GM18951 (cell line): Measurements from ENCODE around the gene RBMY1D.
"Not testable (repeated sequence)": the region's sequence is repeated elsewhere in the genome, so short reads cannot be mapped to it uniquely, and the experiment has no call there.

ENCODE experiments used
- POLR2A ChIP-seq: IDR thresholded peaks from 4 replicates; pipeline ENCODE4 v1.6.1; 2011; ENCODE audit warnings: mild to moderate bottlenecking; ENCODE audit not compliant: insufficient read length, insufficient read depth; ENCODE audit errors: extremely low read depth
- in situ Hi-C: fragments of 300-500 bp; cut with MboI; formaldehyde crosslinking; loops from one replicate; pipeline ENCODE4 v1.12.0; 2022; ENCODE audit warnings: low sequenced_read_pairs, mixed read lengths, inconsistent platforms; ENCODE audit not compliant: unreplicated experiment

RBMY1D gene

DNA sequence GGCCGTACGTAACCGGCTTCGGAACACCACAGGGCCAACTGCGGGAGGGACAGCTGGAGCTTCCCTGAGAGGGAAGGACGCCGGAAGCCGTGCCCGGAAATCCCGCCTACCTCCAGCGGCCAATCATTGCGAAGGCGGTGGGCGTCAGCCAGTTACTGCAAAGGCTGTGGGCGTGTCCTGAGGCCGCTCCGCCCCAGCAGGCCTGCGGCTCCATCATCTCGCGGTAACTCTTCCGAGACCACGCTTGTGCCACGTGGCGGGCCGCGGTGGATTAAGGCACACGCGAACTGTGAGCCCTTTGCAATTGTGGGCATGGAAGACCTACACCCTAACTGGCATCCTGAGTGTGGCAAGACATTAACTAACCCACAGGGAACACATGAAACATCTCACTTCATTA, at the start of gene RBMY1D:
Gene RBMY1D, minus strand, starts transcription at position 101 of the 400 bp plus-strand sequence. CDS start 2,013 bp downstream, outside the sequence.
- in situ Hi-C loops, result not testable (repeated sequence)

DNA sequence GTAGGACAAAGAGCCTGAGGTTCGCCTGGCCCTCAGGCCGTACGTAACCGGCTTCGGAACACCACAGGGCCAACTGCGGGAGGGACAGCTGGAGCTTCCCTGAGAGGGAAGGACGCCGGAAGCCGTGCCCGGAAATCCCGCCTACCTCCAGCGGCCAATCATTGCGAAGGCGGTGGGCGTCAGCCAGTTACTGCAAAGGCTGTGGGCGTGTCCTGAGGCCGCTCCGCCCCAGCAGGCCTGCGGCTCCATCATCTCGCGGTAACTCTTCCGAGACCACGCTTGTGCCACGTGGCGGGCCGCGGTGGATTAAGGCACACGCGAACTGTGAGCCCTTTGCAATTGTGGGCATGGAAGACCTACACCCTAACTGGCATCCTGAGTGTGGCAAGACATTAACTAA, 23.6 kb upstream of the RBMY1D start, which contains the start of gene RBMY1E:
Gene RBMY1E, minus strand, starts transcription at position 101 of the 400 bp plus-strand sequence. CDS start 1,978 bp downstream, outside the sequence.
- in situ Hi-C loops, result not testable (repeated sequence)

GRCh38 chrY:21869407-21870076, 24.8 kb downstream of the RBMY1D start:
- in situ Hi-C loops, result not testable (repeated sequence)

GRCh38 chrY:21845481-21845880, 48.8 kb downstream of the RBMY1D start:
- no peak for TF ChIP-seq POLR2A
- in situ Hi-C loops, result no loop called here

GRCh38 chrY:21842090-21842489, 52.2 kb downstream of the RBMY1D start:
- TF ChIP-seq POLR2A, result no peak
- in situ Hi-C loops, result no loop called here

DNA sequence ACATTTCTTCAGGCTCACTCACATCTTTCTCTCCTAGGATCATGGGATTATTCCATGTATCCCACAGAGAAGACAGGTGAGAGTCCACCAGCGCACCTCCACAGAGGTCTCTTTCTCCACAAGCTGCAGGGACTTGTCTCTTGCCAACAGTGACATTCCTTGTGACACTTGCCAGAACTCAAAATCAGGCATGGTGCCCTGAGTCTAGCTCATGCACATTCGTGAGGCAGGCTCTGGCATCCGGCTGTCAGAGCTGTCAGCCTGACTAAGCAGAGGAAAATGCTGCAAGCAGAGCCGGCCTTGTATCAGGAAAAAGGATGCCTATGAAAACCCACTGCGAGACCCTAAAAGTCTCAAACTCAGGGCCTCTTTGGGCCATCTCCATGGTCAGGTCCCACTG, 54.8 kb downstream of the RBMY1D start:
- in situ Hi-C loops, result no loop called here
- no peak for TF ChIP-seq POLR2A

DNA sequence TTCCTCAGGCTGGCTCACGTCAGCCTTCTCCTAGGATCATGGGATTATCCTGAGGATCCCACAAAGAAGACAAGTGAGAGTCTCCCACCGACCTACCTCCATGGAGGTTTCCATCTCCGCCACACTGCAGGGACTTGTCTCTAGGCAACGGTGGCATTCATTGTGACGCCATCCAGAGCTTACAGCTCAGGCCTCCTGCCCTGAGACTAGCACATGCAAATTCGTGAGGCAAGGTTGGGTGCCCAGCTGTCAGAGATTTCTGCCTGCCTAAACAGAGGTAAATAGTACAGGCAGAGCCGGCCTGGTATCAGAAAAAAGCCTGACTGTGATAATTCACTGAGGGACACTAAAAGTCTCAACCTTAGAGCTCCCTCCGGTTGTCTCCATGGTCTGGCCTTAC, 58.0 kb downstream of the RBMY1D start:
- TF ChIP-seq POLR2A, result no peak
- in situ Hi-C loops, result no loop called here

DNA sequence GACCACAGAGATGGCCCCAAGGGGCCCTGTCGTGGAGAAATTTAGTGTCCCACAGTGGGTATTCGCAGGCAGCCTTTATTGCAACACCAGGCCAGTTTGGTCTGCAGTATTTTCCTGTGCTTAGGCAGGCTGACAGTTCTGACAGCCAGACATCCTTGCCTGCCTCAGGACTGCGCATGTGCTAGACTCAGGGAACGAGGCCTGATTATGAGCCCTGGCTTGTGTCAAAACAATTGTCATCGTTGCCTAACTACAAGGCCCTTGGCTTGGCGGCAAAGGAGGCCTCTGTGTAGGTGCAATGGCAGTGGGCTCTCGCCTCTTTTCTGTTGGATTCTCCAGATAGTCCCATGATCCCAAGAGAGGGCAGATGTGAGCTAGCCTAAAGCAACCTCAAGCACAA, 59.3 kb downstream of the RBMY1D start:
- in situ Hi-C loops, result no loop called here
- TF ChIP-seq POLR2A, result no peak
